Stimulated activated CD8-positive, alpha-beta memory T cell treated with anti-CD3 and anti-CD28 coated beads, Interleukin-12 subunit alpha, Interleukin-12 subunit beta, amount 100 ng/mL, for 24 hours (primary cell): ENCODE measurements around the gene ANKEF1.
"Not testable (repeated sequence)": the region's sequence is repeated elsewhere in the genome, so short reads cannot be mapped to it uniquely, and the experiment has no call there.

ENCODE experiments used
- DNase-seq: peaks from one replicate; pipeline ENCODE4 v3.0.0-alpha.2; 2020; ENCODE audit errors: extremely low read depth

The ANKEF1 gene

GRCh38 chr20:10034717-10035571 lies at the start of gene ANKEF1:
Gene ANKEF1 (plus strand): TSS chr20:10034987. CDS start chr20:10038302, 3,315 bp downstream.
- DNase-seq = peak; percentile 48

GRCh38 chr20:9985281-9985680 lies 49.5 kb upstream of the ANKEF1 start:
- no peak for DNase-seq

GRCh38 chr20:9985773-9986172 lies 49.0 kb upstream of the ANKEF1 start:
- DNase-seq = no peak

- no peak for DNase-seq
Measured at GRCh38 chr20:9989066-9989724, 45.6 kb upstream of the ANKEF1 start.

- no peak for DNase-seq
Measured at GRCh38 chr20:9993137-9993536, 41.6 kb upstream of the ANKEF1 start.

- no peak for DNase-seq
Measured at GRCh38 chr20:9994676-9995075, 40.1 kb upstream of the ANKEF1 start.

GRCh38 chr20:9995510-9996272 lies 39.1 kb upstream of the ANKEF1 start:
- no peak for DNase-seq

GRCh38 chr20:9996944-9997343 lies 37.8 kb upstream of the ANKEF1 start:
- no peak for DNase-seq

GRCh38 chr20:9999645-10000044 lies 35.1 kb upstream of the ANKEF1 start:
- no peak for DNase-seq

GRCh38 chr20:10002866-10003265 lies 31.9 kb upstream of the ANKEF1 start:
- no peak for DNase-seq

GRCh38 chr20:10004900-10005299 lies 29.9 kb upstream of the ANKEF1 start:
- no peak for DNase-seq

GRCh38 chr20:10005885-10006284 lies 28.9 kb upstream of the ANKEF1 start:
- no peak for DNase-seq

GRCh38 chr20:10006447-10007090 lies 28.2 kb upstream of the ANKEF1 start:
- DNase-seq = no peak

GRCh38 chr20:10007158-10007557 lies 27.6 kb upstream of the ANKEF1 start:
- DNase-seq = no peak

GRCh38 chr20:10007747-10008146 lies 27.0 kb upstream of the ANKEF1 start:
- DNase-seq = no peak

- DNase-seq = no peak
Measured at GRCh38 chr20:10012464-10012863, 22.3 kb upstream of the ANKEF1 start.

GRCh38 chr20:10014431-10014830 lies 20.4 kb upstream of the ANKEF1 start:
- no peak for DNase-seq

GRCh38 chr20:10020937-10021336 lies 13.8 kb upstream of the ANKEF1 start:
- DNase-seq = no peak

GRCh38 chr20:10022625-10023024 lies 12.2 kb upstream of the ANKEF1 start:
- no peak for DNase-seq

- no peak for DNase-seq
Measured at GRCh38 chr20:10023911-10024310, 10.9 kb upstream of the ANKEF1 start.

GRCh38 chr20:10031451-10032215 lies 3.2 kb upstream of the ANKEF1 start:
- not testable (repeated sequence) for DNase-seq
